ENCODE results near the gene FOXN3. TPM values are rescaled to one million over a fixed set of nuclear protein-coding genes. Genes with fewer than 3 reads are reported as not detected.

FOXN3 gene
- total and polyA plus RNA-seq, 2 experiments from 2014 or later, result 98.9 to 167 TPM

- Histone ChIP-seq H3K79me2 (replicated peaks; ENCODE audit: insufficient read depth) (peaks cover 100% of the 10 kb centered on the region), H3K4me1 (ENCODE audit: insufficient read depth) (peaks cover 53% of the 10 kb centered on the region), H3K4me2 (no peak overlapping the region), H3K4me3 (no peak overlapping the region), H3K27me3 (ENCODE audit: insufficient read depth) (no peaks in the 10 kb centered on the region), H3K27ac (ENCODE audit: low read depth) (no peak overlapping the region), H4K20me1 (replicated peaks; ENCODE audit: insufficient read depth) (peaks cover 62% of the 10 kb centered on the region), H3K9me2 (ENCODE audit: insufficient read depth) (no peaks in the 10 kb centered on the region), H3F3A (replicated peaks; ENCODE audit: low read depth) (no peaks in the 10 kb centered on the region; the same call in none of the 2 replicates), H2AFZ (no peak overlapping the region), H3K36me3 (ENCODE audit: insufficient read depth) (0 out of 2 replicates have a peak, but pooled peaks cover 6% of the 10 kb centered on the region)
- peaks cover 9% of the 10 kb centered on the region for H3K27me3 Mint-ChIP-seq (ENCODE audit: insufficient read depth, low read depth, poor library complexity)
- H3K9me3 Mint-ChIP-seq, result peaks cover 9% of the 10 kb centered on the region
- H3K4me1 Mint-ChIP-seq, result peaks cover 67% of the 10 kb centered on the region
- TF ChIP-seq POLR2AphosphoS5 (IDR thresholded peaks at IDR 0.05; ENCODE audit: low read depth) (no peak), STAT1 (IDR thresholded peaks at IDR 0.05; ENCODE audit: unreplicated experiment) (no peak), EZH2phosphoT487 (IDR thresholded peaks at IDR 0.05; ENCODE audit: unreplicated experiment) (no peak), ZNF114 (CRISPR knock-in tag; IDR thresholded peaks at IDR 0.05) (no peak), ZNF331 (CRISPR knock-in tag; IDR thresholded peaks at IDR 0.05; ENCODE audit: low read depth) (no peak), ZNF462 (CRISPR knock-in tag; IDR thresholded peaks at IDR 0.05) (no peak), CTCF (conservative IDR thresholded peaks at IDR 0.05; ENCODE audit: low read depth in 2 of 2) (no peak), EZH2 (IDR thresholded peaks at IDR 0.05; ENCODE audit: low read depth, unreplicated experiment) (no peak), ETS1 (IDR thresholded peaks at IDR 0.05) (no peak), NANOG (IDR thresholded peaks at IDR 0.05; ENCODE audit: borderline replicate concordance) (no peak), REST (IDR thresholded peaks at IDR 0.05; ENCODE audit: unreplicated experiment) (no peak), JUNB (IDR thresholded peaks at IDR 0.05; ENCODE audit: unreplicated experiment) (no peak), CREB1 (CRISPR knock-in tag; IDR thresholded peaks at IDR 0.05; ENCODE audit: low read depth) (no peak)
- H3K27ac Mint-ChIP-seq, result 0 out of 2 replicates have a peak overlapping the region, but pooled peaks have one; percentile 40
- H3K36me3 Mint-ChIP-seq (ENCODE audit: low read depth), result peaks cover 62% of the 10 kb centered on the region
- DNase-seq (ENCODE audit: low spot score) (no peak), ATAC-seq (no peak)
- H3K4me3 Mint-ChIP-seq, result no peak overlapping the region
Measured at GRCh38 chr14:89384636-89385035, 32.4 kb downstream of the FOXN3 start.

Measured in GM23338 (cell line).